ENCODE measurements around the gene KRTAP4-2. TPM values are rescaled to one million over a fixed set of nuclear protein-coding genes. Genes with fewer than 3 reads are reported as not detected.
"Not testable (repeated sequence)": the region's sequence is repeated elsewhere in the genome, so short reads cannot be mapped to it uniquely, and the experiment has no call there.

The KRTAP4-2 gene
- total RNA-seq, 2 experiments from 2014 or later: not detected

DNA sequence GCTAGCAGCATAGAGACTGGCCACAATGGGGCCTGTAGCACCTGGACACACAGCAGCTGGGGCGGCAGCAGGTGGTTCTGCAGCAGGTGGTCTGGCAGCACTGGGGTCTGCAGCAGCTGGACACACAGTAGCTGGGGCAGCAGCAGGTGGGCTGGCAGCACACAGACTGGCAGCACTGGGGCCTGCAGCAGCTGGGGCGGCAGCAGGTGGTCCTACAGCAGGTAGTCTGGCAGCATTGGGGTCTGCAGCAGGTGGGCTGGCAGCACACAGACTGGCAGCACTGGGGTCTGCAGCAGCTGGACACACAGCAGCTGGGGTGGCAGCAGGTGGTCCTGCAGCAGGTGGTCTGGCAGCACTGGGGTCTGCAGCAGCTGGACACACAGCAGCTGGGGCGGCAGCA is 17.8 kb downstream of the KRTAP4-2 start:
- DNase-seq; H3K4me3 Mint-ChIP-seq; CTCF ChIA-PET; ATAC-seq; H3K36me3 Mint-ChIP-seq (ENCODE audit: low read depth); intact Hi-C loops (cut with DNase I, micrococcal nuclease); H3K4me1 Mint-ChIP-seq; H3K27ac Mint-ChIP-seq; H3K27me3 Mint-ChIP-seq; H3K9me3 Mint-ChIP-seq (ENCODE audit: low read depth): not testable (repeated sequence)
- POLR2A ChIA-PET: interaction anchor here (0.5 kb wide), 1 partner anchor 1340 kb away, joined by 6 read pairs; no protein-coding TSS in a partner anchor

DNA sequence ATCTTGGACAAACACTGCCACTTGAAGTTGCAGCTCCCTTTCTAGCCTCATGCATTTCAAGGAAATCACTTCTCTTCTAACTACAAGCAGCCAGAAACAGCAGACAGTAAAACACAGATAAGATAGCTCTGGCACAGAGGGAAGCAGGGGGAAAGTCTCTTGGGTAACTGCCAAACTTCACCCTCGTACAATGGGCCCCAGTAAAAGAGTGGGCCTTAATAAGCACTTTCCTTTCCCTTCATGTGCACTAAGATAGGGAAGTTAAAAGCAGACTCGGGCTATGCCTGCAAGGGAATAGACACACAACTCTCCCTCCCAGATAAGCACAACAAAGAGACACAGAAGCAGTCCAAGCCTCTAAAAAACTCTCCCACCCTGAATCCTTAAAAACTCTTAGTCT is 24.2 kb downstream of the KRTAP4-2 start:
- H3K27ac Mint-ChIP-seq: no peak overlapping the region
- CTCF ChIA-PET: no interaction called here
- no peak for ATAC-seq
- no peak overlapping the region for H3K4me3 Mint-ChIP-seq
- intact Hi-C loops (cut with DNase I, micrococcal nuclease): no loop called here
- no peaks in the 10 kb centered on the region for H3K9me3 Mint-ChIP-seq (ENCODE audit: low read depth)
- POLR2A ChIA-PET: no interaction called here
- H3K36me3 Mint-ChIP-seq (ENCODE audit: low read depth): no peaks in the 10 kb centered on the region
- no peak for DNase-seq
- H3K27me3 Mint-ChIP-seq: peaks cover 4% of the 10 kb centered on the region
- no peaks in the 10 kb centered on the region for H3K4me1 Mint-ChIP-seq

DNA sequence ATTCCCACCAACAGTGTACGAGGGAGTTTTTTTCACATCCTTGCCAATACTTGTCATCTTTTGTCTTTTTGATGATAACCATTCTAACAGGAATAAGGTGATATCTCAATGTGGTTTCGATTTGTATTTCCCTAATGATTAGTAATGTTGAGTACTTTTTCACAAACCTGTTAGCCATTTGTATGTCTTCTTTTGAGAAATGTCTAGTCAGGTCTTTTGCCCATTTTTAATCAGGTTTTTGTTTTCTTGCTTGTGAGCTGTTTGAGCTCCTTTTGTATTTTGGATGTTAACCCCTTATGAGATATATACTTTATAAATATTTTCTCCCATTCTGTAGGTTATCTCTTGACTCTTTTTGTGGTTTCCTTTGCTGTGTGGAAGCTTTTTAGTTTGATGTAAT is 26.5 kb downstream of the KRTAP4-2 start:
- Mint-ChIP-seq H3K9me3 (ENCODE audit: low read depth) (no peaks in the 10 kb centered on the region), H3K4me1 (no peaks in the 10 kb centered on the region), H3K27ac (no peak overlapping the region), H3K4me3 (no peak overlapping the region), H3K36me3 (ENCODE audit: low read depth) (no peaks in the 10 kb centered on the region), H3K27me3 (peaks cover 3% of the 10 kb centered on the region)
- ATAC-seq (no peak), DNase-seq (no peak)
- ChIA-PET CTCF (interaction anchor here (1.7 kb wide), 1 partner anchor 18 kb away, joined by 8 read pairs; no protein-coding TSS in a partner anchor), POLR2A (no interaction called here)
- intact Hi-C loops (cut with DNase I, micrococcal nuclease): no loop called here

DNA sequence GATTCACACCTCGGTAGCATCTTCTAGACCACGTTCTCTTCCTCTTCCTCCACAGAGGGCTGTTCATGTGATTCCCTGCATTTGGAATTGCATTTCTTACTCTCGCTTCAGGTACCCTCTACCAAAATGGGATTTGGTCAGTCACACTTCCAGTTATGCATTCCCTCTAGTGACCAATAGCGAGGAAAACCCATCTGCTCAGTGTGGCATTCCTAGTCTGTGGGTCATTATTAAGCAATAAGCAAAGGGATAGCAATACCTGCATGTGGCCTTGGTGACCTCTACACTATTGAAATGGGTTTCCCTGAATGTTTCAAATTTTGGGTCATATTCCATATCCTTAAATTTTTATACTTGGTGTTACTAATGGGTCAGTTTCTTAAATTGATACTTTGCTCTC is 28.0 kb downstream of the KRTAP4-2 start:
- Mint-ChIP-seq H3K4me1 (no peaks in the 10 kb centered on the region), H3K27me3 (peaks cover 3% of the 10 kb centered on the region), H3K36me3 (ENCODE audit: low read depth) (no peaks in the 10 kb centered on the region), H3K4me3 (no peak overlapping the region), H3K9me3 (ENCODE audit: low read depth) (no peaks in the 10 kb centered on the region), H3K27ac (no peak overlapping the region)
- intact Hi-C loops (cut with DNase I, micrococcal nuclease): no loop called here
- POLR2A ChIA-PET: no interaction called here
- CTCF ChIA-PET: interaction anchor here (0.7 kb wide), 1 partner anchor 134 kb away, joined by 3 read pairs; no protein-coding TSS in a partner anchor
- no peak for DNase-seq
- no peak for ATAC-seq

DNA sequence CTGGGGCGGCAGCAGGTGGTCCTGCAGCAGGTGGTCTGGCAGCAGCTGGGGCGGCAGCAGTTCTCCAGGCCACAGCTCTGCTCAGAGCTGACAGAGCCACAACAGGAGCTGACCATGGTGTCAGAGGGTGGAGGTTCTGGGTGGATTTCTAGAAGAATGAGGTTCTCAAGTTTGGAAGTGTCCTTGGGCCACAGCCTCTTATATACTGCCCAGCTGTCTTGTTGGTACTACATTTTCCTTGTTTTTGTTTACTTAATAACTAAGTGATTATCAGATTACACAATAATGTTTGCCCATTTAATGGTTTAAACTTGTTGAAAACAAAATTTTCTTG is 28.4 kb downstream of the KRTAP4-2 start, which contains the start of gene KRTAP4-5:
TSS of gene KRTAP4-5 (minus strand) at position 174 of the 334 bp plus-strand sequence. CDS start at position 116, 58 bp downstream.
- Mint-ChIP-seq H3K36me3 (ENCODE audit: low read depth) (no peaks in the 10 kb centered on the region), H3K27ac (no peak within 1 kb of the TSS), H3K4me3 (no peak within 1 kb of the TSS), H3K27me3 (peaks cover 3% of the 10 kb centered on the region), H3K9me3 (ENCODE audit: low read depth) (no peaks in the 10 kb centered on the region), H3K4me1 (no peaks in the 10 kb centered on the region)
- POLR2A ChIA-PET: no interaction called here
- DNase-seq (no peak), ATAC-seq (no peak)
- CTCF ChIA-PET: interaction anchor here (0.7 kb wide), 1 partner anchor 134 kb away, joined by 3 read pairs; no protein-coding TSS in a partner anchor
- intact Hi-C loops (cut with DNase I, micrococcal nuclease): no loop called here

DNA sequence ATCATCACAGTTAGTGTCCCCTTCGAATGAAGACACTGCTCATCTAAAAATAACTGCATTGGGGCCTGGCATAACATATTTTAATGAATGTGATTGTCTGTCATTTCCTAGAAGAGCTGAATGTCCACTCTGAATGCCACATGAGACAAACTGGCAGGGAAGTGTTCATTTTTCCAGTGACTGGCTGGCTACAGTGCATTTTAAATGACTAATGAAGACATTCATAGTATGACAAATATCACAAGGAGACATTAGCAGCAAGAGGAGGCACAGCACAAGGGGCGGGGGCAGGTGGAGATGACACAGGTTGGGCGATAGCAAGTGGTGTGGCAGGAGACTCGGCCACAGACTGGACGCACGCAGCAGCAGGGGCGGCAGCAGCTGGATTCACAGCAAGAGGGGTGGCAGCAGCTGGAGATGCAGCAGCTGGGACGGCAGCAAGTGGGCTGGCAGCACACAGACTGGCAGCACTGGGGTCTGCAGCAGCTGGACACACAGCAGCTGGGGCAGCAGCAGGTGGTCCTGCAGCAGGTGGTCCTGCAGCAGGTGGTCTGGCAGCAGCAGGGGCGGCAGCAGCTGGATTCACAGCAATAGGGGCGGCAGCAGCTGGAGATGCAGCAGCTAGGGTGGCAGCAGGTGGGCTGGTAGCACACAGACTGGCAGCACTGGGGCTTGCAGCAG is 28.9 kb downstream of the KRTAP4-2 start:
- ATAC-seq, H3K4me1 Mint-ChIP-seq: not testable (repeated sequence)

DNA sequence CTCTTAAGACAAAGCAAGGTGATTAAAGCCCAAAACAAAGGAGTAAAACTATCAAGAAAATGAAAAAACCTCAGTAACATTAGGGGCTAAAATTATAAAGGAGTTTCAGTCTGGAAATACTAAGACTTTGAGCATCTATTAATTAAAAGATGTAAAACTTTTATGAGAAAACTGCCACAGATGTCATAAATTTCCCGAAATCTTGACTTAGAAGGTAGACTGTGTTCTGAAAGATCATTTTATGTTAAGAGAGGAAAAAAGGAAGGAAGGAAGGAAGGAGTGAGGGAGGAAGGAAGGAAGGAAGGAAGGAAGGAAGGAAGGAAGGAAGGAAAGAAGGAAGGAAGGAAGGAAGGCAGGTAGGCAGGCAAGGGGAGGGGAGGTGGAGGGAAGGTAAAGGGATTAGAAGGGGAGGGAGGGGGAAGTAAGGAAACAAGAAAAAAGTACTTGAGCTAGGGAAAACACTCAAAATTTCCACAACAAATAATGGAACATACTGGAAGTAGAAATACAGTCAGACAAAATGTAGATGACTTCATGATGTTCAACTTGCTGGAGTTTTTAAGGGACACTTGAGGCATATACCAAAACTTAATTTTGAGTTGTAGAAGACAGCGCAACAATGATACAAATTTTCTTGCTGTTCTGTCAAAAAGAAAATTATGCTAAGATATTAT is 30.4 kb downstream of the KRTAP4-2 start:
- Mint-ChIP-seq H3K4me3 (no peak overlapping the region), H3K4me1 (no peaks in the 10 kb centered on the region)
- POLR2A ChIA-PET: no interaction called here

More for the DNA sequence above, 28.9 kb downstream of the KRTAP4-2 start:
- H3K9me3 Mint-ChIP-seq (ENCODE audit: low read depth); POLR2A ChIA-PET; intact Hi-C loops (cut with DNase I, micrococcal nuclease); H3K4me3 Mint-ChIP-seq; H3K36me3 Mint-ChIP-seq (ENCODE audit: low read depth); H3K27me3 Mint-ChIP-seq; DNase-seq; H3K27ac Mint-ChIP-seq: not testable (repeated sequence)
- CTCF ChIA-PET: interaction anchor here (0.7 kb wide), 1 partner anchor 133 kb away, joined by 3 read pairs; no protein-coding TSS in a partner anchor

DNA sequence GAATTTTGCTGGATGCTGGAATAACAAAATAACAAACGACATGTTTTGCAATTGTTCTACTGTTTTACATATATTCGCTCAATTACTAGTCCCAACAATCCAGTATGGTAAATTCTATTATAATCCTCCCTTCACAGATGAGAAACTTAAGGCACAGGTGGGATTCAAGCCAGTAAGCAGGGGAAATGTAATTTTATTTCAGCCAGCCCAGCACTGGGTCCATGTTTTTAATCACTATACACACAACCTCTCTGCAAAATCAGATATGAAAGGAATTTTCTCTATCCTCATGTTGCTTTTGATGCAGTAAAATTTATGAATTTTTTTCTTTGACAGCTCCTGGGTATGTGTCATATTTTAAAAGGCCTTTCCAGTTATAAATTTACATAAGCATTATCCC is 32.8 kb downstream of the KRTAP4-2 start:
- peaks cover 3% of the 10 kb centered on the region for H3K27me3 Mint-ChIP-seq
- ChIA-PET CTCF (interaction anchor here (1.1 kb wide), 1 partner anchor 38 kb away, joined by 3 read pairs; no protein-coding TSS in a partner anchor), POLR2A (no interaction called here)
- peaks cover 17% of the 10 kb centered on the region for H3K9me3 Mint-ChIP-seq (ENCODE audit: low read depth)
- peaks cover 2% of the 10 kb centered on the region for H3K36me3 Mint-ChIP-seq (ENCODE audit: low read depth)
- intact Hi-C loops (cut with DNase I, micrococcal nuclease): no loop called here
- no peak overlapping the region for H3K4me3 Mint-ChIP-seq
- ATAC-seq: no peak
- no peaks in the 10 kb centered on the region for H3K4me1 Mint-ChIP-seq
- H3K27ac Mint-ChIP-seq: no peak overlapping the region
- DNase-seq: no peak

More for the DNA sequence above, 30.4 kb downstream of the KRTAP4-2 start:
- DNase-seq (no peak), ATAC-seq (no peak)
- peaks cover 13% of the 10 kb centered on the region for H3K9me3 Mint-ChIP-seq (ENCODE audit: low read depth)
- peaks cover 3% of the 10 kb centered on the region for H3K27me3 Mint-ChIP-seq
- intact Hi-C loops (cut with DNase I, micrococcal nuclease): no loop called here
- CTCF ChIA-PET: no interaction called here
- peaks cover 2% of the 10 kb centered on the region for H3K36me3 Mint-ChIP-seq (ENCODE audit: low read depth)
- no peak overlapping the region for H3K27ac Mint-ChIP-seq

DNA sequence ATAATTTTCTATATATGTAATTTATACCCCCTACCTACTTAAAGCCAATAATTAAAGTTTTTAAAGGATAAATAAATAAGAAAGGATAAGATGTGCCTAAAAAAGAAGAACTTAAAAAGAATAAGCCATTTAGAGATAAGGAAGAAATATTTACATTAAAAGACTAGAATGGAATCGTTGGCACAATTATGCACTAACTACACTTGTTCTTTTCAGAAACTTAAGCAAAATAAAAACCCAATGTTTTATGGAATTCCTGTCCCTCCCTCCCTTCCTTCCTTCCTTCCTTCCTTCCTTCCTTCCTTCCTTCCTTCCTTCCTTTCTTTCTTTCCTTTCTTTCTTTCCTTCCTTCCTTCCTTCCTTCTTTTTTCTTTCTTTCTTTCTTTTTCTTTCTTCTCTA is 33.2 kb downstream of the KRTAP4-2 start:
- no peak overlapping the region for H3K4me3 Mint-ChIP-seq
- ATAC-seq (no peak), DNase-seq (no peak)
- H3K9me3 Mint-ChIP-seq (ENCODE audit: low read depth): peaks cover 17% of the 10 kb centered on the region
- ChIA-PET CTCF (no interaction called here), POLR2A (no interaction called here)
- no peak overlapping the region for H3K27ac Mint-ChIP-seq
- H3K36me3 Mint-ChIP-seq (ENCODE audit: low read depth): peaks cover 2% of the 10 kb centered on the region
- peaks cover 3% of the 10 kb centered on the region for H3K27me3 Mint-ChIP-seq
- intact Hi-C loops (cut with DNase I, micrococcal nuclease): no loop called here
- no peaks in the 10 kb centered on the region for H3K4me1 Mint-ChIP-seq

DNA sequence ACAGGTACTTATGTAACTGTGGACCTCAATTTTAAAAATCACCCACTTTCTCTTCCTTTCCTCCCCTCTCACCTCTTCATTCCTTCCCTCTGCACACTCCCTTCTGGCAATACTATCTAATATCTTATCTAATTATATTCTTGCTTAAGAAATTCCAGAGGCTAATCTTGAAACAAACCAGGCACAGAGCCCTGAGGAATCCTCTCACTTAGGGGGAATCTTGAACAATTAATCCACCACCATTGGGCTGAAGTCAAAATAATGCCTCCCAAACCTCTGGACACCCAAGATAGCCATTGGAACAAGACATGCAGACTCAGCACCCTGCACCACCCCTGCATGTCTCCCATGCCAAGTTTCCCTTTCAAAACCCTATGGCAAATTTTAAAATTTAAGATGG is 36.7 kb downstream of the KRTAP4-2 start:
- intact Hi-C loops (cut with DNase I, micrococcal nuclease): loop anchor here in 1 of 2 experiments (2.0 kb wide), 1 partner anchor 57 kb away; the partner anchor contains the start of gene KRTAP4-7
- ATAC-seq (no peak), DNase-seq (no peak)
- peaks cover 2% of the 10 kb centered on the region for H3K27me3 Mint-ChIP-seq
- peaks cover 20% of the 10 kb centered on the region for H3K9me3 Mint-ChIP-seq (ENCODE audit: low read depth)
- no peak overlapping the region for H3K27ac Mint-ChIP-seq
- peaks cover 2% of the 10 kb centered on the region for H3K36me3 Mint-ChIP-seq (ENCODE audit: low read depth)
- no peak overlapping the region for H3K4me3 Mint-ChIP-seq
- POLR2A ChIA-PET: interaction anchor here (0.9 kb wide), 1 partner anchor 12 kb away, joined by 3 read pairs; no protein-coding TSS in a partner anchor
- no peaks in the 10 kb centered on the region for H3K4me1 Mint-ChIP-seq
- CTCF ChIA-PET: interaction anchor here (0.8 to 1.1 kb wide), 2 partner anchors 181 to 524 kb away, joined by 3 read pairs; no protein-coding TSS in a partner anchor

DNA sequence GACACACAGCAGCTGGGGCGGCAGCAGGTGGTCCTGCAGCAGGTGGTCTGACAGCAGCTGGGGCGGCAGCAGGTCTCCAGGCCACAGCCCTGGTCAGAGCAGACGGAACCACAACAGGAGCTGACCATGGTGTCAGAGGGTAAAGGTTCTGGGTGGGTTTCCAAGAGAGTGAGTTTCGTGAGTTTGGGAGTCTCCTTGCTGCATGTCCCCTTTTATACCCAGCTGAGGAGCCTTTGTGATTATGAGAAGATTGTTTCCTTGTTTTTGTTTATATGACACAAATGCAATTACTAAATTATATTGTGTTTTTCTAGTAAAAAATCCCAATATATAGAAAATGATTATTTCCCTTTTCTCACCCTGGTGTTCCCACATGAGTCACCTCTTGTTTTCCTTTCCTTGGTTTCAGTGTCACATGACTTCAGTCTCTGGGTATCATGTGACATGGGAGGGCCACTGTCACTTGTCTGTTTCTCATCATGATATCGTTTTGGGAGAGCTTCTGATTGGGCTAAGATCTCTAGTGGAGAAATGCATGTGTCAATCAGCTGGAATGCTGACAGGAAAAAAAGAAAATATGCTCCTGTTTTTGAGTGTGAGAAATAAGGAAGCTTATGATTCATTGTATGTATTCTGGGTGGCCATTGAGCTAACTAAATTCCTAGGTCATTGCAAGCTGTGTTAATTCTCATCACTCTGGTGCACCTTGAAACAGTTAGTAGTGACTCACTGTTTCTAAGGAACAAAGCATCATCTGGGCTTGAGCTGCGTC is 37.5 kb downstream of the KRTAP4-2 start, which contains the start of gene KRTAP4-6:
TSS of gene KRTAP4-6 (minus strand) at position 185 of the 772 bp plus-strand sequence. CDS start at position 128, 57 bp downstream.
- Mint-ChIP-seq H3K36me3 (ENCODE audit: low read depth) (peaks cover 2% of the 10 kb centered on the region), H3K4me3 (no peak within 1 kb of the TSS), H3K9me3 (ENCODE audit: low read depth) (peaks cover 20% of the 10 kb centered on the region), H3K27me3 (peaks cover 2% of the 10 kb centered on the region), H3K4me1 (no peaks in the 10 kb centered on the region), H3K27ac (no peak within 1 kb of the TSS)
- CTCF ChIA-PET: no interaction called here
- intact Hi-C loops (cut with DNase I, micrococcal nuclease): loop anchor here in 1 of 2 experiments (2.0 kb wide), 1 partner anchor 56 kb away; the partner anchor contains the start of gene KRTAP4-7
- POLR2A ChIA-PET: interaction anchor here (0.9 kb wide), 1 partner anchor 11 kb away, joined by 3 read pairs; no protein-coding TSS in a partner anchor
- DNase-seq (no peak), ATAC-seq (no peak)

Measured in activated CD4-positive, alpha-beta T cell treated with anti-CD3 and anti-CD28 coated beads for 36 hours (primary cell).